Measurements from ENCODE around the gene FKRP. TPM values are rescaled to one million over a fixed set of nuclear protein-coding genes. Genes with fewer than 3 reads are reported as not detected.
A peak's percentile ranks its signal among the peaks of the same experiment; 100 is the strongest.

Gene FKRP
- total RNA-seq, 4 donors from 2014 or later, result 5.6 to 12.6 (median 9.3) TPM

DNA sequence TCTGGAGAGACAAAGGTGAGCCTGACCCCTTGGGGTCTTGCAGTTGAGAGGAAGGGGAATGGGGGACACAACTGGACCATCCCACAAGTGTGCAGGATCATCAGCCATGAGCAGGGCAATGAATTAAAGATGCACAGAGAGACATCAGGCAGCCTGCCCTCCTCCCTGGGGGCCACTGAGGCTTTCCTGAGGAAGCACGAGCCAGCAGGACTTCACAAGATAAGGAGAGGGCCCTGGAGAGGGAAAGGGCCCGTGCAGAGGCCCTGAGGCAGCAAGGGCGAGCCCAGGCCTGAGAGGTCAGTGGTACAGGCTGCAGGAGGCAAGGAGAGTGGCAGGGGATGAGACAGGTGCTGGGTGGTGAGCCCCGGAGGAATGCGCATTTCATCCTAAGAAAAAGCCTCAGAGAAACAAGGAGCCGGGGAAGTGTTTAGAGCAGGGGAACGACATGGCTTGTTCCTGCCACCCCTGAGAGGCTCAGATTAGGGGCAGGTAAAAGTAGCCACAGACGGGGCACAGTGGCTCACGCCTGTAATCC lies 19.9 kb upstream of the FKRP start:
- DNase-seq, result no peak
- peaks cover 84 to 100% (median 88%) of the 10 kb centered on the region in 3 donors for H3K36me3 ChIP-seq

DNA sequence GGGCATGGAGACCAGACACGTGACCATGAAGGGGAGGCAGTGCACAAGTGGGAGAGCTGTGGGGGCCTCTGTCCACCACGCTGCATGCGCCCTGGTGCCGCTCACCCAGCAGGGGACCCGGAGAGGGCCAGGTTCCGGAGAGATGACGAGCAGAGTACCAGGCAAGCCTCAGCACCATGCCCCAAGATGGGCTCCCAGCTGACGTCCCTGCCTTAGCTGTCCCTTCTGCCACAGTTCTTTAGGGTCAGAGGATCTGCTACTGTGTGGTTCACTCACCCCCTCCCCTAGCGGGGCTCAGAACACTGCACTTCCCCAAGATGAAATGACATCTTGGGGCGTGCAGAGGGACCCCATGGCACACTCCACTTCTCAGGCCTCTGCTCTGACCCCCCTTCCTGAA lies 19.3 kb upstream of the FKRP start:
- H3K36me3 ChIP-seq, result peaks cover 77 to 100% (median 84%) of the 10 kb centered on the region in 3 donors
- DNase-seq, result no peak
- H3K4me3 ChIP-seq, result no peak overlapping the region
- H3K4me1 ChIP-seq, result peaks cover 10 to 70% (median 15%) of the 10 kb centered on the region in 3 donors
- TF ChIP-seq POLR2A (IDR thresholded peaks at IDR 0.05), result no peak
- TF ChIP-seq, protein P1, sequence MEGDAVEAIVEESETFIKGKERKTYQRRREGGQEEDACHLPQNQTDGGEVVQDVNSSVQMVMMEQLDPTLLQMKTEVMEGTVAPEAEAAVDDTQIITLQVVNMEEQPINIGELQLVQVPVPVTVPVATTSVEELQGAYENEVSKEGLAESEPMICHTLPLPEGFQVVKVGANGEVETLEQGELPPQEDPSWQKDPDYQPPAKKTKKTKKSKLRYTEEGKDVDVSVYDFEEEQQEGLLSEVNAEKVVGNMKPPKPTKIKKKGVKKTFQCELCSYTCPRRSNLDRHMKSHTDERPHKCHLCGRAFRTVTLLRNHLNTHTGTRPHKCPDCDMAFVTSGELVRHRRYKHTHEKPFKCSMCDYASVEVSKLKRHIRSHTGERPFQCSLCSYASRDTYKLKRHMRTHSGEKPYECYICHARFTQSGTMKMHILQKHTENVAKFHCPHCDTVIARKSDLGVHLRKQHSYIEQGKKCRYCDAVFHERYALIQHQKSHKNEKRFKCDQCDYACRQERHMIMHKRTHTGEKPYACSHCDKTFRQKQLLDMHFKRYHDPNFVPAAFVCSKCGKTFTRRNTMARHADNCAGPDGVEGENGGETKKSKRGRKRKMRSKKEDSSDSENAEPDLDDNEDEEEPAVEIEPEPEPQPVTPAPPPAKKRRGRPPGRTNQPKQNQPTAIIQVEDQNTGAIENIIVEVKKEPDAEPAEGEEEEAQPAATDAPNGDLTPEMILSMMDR (IDR thresholded peaks at IDR 0.05), result no peak
- intact Hi-C loops (cut with DNase I), result no loop called here
- H3K27ac ChIP-seq, result peak overlapping the region in 1 of 4 donors; percentile 38
- no peaks in the 10 kb centered on the region for H3K9me3 ChIP-seq
- WGBS, 2 donors, result 86 to 89% methylated on average over 10 of the region's 10 CpGs
- H3K27me3 ChIP-seq, result no peaks in the 10 kb centered on the region

More for the DNA sequence above, 19.9 kb upstream of the FKRP start:
- intact Hi-C loops (cut with DNase I), result no loop called here
- no peaks in the 10 kb centered on the region for H3K27me3 ChIP-seq
- TF ChIP-seq, protein P1 (IDR thresholded peaks at IDR 0.05), result no peak
- TF ChIP-seq POLR2A (IDR thresholded peaks at IDR 0.05), result no peak
- peaks cover 6 to 63% (median 9%) of the 10 kb centered on the region in 3 donors for H3K4me1 ChIP-seq
- H3K9me3 ChIP-seq, result no peaks in the 10 kb centered on the region
- H3K4me3 ChIP-seq, result no peak overlapping the region
- 78 to 81% methylated on average over 9 of the region's 9 CpGs for WGBS, 2 donors
- no peak overlapping the region for H3K27ac ChIP-seq

DNA sequence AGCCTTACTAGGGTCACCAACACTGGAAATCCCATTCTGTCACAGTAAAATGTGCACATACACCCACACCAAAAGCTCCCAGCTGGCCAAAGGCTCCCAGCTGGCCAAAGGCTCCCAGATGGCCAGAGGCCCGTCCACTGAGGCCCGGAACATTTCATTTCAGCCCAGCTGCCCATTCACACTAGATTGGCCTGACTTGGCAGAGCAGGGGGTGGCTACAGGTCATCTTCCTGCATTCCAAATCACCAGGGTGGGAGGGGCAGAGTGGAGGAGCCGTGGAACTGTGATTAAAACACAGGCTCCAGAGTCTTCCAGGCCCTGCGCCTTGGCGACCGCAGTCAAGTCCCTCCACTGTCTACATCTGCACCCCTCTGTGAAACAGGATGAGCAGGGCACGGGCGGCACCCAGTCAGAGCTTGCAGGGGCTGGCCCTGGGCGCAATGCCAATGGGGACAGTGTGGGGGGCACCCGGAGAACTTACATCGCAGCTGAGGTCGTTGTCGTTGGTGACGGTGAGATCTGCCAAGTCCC lies 18.8 kb upstream of the FKRP start:
- whole genome bisulfite sequencing, 2 donors, result 56 to 70% methylated on average over 6 to 10 of the region's 14 CpGs
- no peaks in the 10 kb centered on the region for H3K27me3 ChIP-seq
- TF ChIP-seq, protein P1 (IDR thresholded peaks at IDR 0.05), result no peak
- no peak for TF ChIP-seq POLR2A (IDR thresholded peaks at IDR 0.05)
- H3K4me3 ChIP-seq, result no peak overlapping the region
- peak overlapping the region in 1 of 4 donors; percentile 38 for H3K27ac ChIP-seq
- no peaks in the 10 kb centered on the region for H3K9me3 ChIP-seq
- H3K36me3 ChIP-seq, result peaks cover 72 to 100% (median 79%) of the 10 kb centered on the region in 3 donors
- H3K4me1 ChIP-seq, result peaks cover 15 to 73% (median 20%) of the 10 kb centered on the region in 3 donors
- intact Hi-C loops (cut with DNase I), result no loop called here
- no peak for DNase-seq

DNA sequence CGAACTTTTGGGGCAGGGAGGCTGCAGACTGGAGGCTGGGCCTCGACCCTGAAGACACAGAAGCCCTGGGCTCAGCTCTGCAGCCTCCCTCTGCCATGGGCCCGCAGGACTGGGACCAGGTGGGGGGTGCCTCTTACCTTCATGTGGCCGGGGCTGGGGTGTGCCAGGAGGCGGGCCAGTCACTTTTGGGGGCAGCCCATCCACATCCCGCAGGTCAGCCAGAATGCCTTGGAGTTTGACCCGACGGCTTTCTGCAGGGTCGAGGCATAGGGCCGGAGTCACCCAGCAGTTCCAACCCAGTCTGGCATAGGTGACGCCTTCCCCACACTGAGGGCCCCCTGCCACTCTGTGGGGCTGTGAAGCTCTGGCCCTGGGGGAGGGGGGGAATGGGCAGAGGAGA lies 18.1 kb upstream of the FKRP start:
- intact Hi-C loops (cut with DNase I), result no loop called here
- H3K4me3 ChIP-seq, result no peak overlapping the region

DNA sequence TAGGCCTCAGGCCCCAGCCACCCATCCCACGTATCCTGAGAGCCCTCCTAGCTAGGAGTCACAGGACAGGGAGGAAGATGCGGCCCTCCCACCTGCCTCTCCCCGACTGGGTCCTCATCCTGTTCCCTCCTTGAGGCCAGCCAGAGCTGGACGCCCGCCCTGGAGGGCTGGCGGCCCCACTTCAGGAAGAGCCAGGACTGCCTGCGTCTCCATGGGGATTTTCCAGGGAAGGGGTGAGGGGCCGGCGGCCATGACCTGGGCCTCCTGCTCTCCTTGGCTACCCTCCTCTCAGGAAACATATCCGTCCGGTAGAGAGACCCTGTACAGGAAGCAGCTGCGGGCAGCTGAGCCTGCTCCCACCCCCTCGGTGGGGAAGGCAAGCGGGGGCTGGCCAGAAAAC lies 17.6 kb upstream of the FKRP start:
- no peaks in the 10 kb centered on the region for H3K9me3 ChIP-seq
- peaks cover 26 to 74% (median 32%) of the 10 kb centered on the region in 3 donors for H3K4me1 ChIP-seq
- TF ChIP-seq, protein P1 (IDR thresholded peaks at IDR 0.05), result no peak
- TF ChIP-seq POLR2A (IDR thresholded peaks at IDR 0.05), result no peak
- H3K27me3 ChIP-seq, result no peaks in the 10 kb centered on the region
- H3K36me3 ChIP-seq, result peaks cover 67 to 100% (median 78%) of the 10 kb centered on the region in 3 donors
- peak overlapping the region in 3 of 4 donors; percentile 11 to 77 (median 38) for H3K27ac ChIP-seq
- intact Hi-C loops (cut with DNase I), result no loop called here
- DNase-seq, result no peak
- H3K4me3 ChIP-seq, result no peak overlapping the region
- WGBS, 2 donors, result 80% methylated on average over 1 of the region's 14 CpGs; no CpG with 5 or more reads in 1 of the 2 donors

More for the DNA sequence above, 18.1 kb upstream of the FKRP start:
- Histone ChIP-seq H3K27me3 (no peaks in the 10 kb centered on the region), H3K9me3 (no peaks in the 10 kb centered on the region), H3K36me3 (peaks cover 67 to 100% (median 78%) of the 10 kb centered on the region in 3 donors), H3K27ac (peak overlapping the region in 3 of 4 donors; percentile 11 to 77 (median 38)), H3K4me1 (peaks cover 22 to 74% (median 27%) of the 10 kb centered on the region in 3 donors)
- TF ChIP-seq, protein P1 (IDR thresholded peaks at IDR 0.05), result no peak
- no peak for TF ChIP-seq POLR2A (IDR thresholded peaks at IDR 0.05)
- WGBS, 2 donors, result 83 to 90% methylated on average over 6 to 9 of the region's 11 CpGs
- DNase-seq, result no peak
